HG02870 (cell line): ENCODE measurements around the gene RPTOR.

Source experiments
- ATAC-seq: cut with Tn5 transposase; IDR thresholded peaks from one replicate; pipeline ENCODE4 v1.9.1; 2021; ENCODE audit warnings: mild to moderate bottlenecking, moderate library complexity; ENCODE audit not compliant: unreplicated experiment

RPTOR gene

DNA sequence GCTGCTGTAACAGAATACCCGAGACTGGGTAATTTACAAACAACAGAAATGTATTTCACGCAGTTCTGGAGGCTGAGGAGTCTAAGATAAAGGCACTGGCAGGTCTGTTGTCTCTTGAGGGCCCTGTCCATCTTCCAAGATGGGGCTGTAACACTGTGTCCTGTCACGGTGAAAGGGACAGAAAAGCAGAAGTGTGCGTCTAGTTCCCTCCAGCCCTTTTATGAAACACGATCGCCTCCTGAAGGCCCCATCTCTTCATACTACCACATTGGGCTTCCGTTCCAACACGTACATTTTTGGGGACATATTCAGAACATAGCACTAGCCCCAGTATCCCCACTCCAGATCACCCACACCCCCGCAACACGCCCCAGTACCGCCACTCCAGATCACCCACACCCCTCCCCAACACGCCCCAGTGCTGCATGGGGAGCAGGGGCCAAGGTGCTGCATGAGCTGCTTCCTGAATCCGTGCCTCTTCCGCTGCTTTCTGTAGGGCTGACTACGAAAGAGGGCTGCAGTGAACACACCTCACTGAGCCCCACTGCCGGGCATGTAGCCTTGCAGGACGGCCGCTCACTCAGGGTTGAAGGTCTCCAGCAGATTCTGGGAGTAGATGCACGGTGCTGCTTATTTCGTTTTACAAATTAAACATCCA is 91.9 kb downstream of the RPTOR start:
- no peak for ATAC-seq

DNA sequence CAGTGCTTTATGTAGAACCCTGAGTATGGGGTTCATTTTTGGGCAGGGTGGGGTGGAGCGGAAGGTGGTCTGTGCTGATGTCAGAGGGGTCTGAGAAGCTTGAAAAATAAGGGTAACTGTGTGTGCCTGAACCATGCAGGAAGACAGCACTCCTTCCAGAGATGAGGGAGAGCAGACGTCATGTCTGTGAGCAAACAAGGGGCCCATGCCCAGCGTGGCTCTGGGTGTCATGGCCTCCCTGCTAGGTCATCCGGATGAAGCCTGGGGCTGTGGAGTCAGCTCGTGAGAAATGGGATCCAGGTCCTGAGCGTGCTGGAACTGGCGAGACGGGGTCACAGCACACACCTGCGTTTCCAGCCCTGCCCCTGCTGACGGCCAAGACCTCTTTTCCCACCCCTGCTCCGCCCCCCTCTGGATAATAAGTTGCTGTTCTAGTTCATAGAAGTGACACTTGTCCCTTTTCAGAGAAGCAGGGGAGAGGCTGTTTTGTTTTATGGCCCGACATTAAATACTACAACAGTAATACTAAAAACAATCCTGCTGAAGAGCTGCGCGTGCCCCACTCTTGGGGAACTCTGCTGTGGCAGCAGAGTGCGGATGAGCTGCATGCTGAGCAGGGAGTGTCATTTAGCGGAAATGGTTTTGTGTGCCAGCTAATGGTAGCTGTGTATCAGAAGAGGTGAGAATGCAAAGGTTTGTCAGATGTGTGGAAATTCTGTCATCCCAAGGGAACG is 92.6 kb downstream of the RPTOR start:
- no peak for ATAC-seq

- ATAC-seq, result no peak
Measured at GRCh38 chr17:80639658-80640057, 95.0 kb downstream of the RPTOR start.

DNA sequence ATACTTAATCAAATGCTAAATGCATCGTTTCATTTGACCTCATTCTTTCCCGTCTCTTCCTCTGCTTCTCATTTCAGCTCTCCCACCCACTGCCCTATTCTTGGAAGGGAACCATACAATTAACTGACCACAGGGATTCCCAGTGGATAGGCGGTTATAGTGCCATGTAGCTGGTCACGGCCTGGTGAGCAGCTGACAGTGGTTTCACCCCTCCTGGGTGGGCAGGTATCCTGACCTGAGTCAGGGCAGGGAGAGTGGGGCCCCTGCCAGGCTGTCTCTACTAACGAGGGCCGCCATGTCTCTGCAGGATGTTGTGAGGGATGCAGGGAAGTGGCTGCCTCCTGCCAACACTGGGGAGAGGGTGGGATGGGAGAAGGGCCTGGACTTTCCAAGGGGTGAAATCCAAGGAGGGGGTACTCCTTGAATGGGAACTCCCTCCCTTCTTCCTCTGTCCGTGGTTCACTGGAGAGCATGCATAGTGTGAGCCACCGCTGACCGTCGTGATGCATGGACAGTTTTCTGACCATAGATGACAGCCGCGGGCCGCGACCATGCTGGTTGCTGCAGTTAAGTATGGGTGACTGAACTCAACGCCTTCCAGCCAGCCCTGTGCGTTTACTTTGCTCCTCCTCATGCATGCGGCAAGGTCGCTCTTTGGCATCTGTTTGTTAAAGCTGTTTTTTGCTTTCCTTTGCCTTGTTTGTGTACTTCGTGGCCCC is 95.9 kb downstream of the RPTOR start:
- no peak for ATAC-seq

DNA sequence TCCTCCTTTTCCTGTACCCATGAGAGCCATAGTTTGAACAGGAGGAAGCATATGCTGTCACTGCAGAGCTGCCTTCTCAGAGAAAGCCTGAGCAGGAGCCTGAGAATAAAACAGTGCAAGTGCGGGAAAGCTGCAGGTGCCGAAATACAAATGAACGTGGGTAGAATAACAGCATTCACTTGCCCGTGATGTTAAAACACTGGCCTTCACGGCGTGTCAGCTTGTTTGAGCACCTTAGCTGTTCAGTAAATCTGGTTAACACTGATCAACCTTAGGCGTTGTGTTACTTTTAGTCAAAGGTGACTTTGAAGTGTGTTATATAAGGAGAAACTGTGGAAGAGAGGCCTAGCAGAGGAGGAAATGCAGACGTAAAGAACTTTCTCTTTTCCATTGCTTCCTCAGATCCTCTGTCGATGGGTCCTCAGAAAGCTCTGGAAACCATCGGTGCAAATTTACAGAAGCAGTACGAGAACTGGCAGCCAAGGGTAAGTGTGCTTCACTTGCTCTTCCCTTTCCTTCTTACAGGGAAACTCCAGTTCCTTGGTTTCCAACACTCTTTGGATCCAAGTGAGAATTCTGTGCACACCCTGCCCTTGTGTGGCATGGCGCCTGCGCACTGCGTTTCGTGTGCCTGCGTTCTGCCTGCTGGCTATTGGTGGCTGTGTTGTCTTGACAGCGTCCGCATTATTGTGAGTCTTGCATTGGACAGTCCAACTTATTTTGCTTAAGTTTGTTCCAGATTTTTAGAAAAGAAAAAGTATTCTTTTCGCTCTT is 98.9 kb downstream of the RPTOR start:
- no peak for ATAC-seq

GRCh38 chr17:80644536-80644935 is 99.9 kb downstream of the RPTOR start:
- no peak for ATAC-seq

GRCh38 chr17:80645706-80646325 is 101.2 kb downstream of the RPTOR start:
- ATAC-seq, result no peak

- ATAC-seq, result no peak
Measured at GRCh38 chr17:80646328-80646727, 101.7 kb downstream of the RPTOR start.

GRCh38 chr17:80647746-80648145 is 103.1 kb downstream of the RPTOR start:
- ATAC-seq, result no peak

- no peak for ATAC-seq
Measured at GRCh38 chr17:80649200-80649644, 104.6 kb downstream of the RPTOR start.

GRCh38 chr17:80649672-80650330 is 105.2 kb downstream of the RPTOR start:
- ATAC-seq, result no peak

- ATAC-seq, result no peak
Measured at GRCh38 chr17:80650331-80650672, 105.7 kb downstream of the RPTOR start.

DNA sequence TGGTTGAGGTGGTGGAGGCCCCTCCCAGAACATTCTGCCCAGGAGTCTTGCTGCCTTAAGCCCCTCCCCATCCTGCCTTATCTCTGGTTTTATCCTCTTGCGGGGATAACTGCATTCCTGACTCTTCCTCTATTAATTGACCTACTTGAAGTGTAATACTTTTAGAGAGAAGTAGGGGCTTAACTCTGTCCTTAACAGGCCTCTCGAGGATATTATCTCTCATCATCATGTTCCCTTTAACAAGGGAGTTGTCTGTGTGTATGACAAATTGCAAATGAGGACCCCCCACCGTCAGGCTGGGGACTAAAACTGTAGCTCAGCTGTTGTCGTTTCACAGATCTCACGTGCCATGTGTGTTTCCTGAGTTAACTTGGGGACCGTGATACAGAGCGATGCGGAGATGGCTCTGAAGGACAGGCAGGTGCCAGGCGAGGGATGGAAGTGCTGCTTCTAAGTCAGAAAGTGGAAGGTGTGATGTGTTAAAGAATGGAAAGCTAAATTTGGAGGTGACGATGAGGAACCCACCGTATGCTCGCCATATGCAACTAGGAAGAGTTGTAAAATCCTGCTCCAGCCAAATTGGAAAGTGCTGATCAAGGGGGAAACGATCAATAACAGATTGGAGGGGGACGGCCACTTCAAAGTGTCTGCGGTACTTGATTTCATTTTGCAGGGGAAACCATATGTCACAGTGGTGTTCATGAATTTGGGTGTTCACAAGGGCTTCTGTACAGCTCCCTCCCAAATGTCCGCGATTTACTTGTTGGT is 106.3 kb downstream of the RPTOR start:
- no peak for ATAC-seq

DNA sequence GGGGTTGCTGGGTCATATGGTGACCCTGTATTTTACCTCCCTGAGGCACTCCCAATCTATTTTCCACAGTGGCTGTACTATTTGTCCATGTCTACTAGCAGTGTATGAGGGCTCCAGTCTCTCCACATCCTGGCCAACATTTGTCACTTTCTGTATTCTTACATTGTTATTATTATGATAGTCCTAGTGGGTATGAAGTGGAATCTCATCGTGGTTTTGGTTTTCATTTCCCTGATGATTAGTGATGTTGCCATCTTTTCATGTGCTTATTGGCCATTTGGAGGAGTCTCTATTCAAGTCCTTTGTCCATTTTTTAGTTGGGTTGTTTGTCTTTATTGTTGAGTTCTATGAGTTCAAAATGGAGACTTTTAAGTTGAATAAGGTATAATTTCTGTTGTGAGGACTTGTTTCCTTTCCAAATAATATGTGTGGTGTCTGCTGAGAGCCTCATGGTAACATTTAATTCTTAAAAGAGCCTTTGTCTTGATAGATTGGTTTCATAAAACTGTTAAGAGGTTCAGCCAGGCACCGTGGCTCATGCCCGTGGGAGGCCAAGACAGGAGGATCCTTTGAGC is 108.2 kb downstream of the RPTOR start:
- ATAC-seq, result no peak

DNA sequence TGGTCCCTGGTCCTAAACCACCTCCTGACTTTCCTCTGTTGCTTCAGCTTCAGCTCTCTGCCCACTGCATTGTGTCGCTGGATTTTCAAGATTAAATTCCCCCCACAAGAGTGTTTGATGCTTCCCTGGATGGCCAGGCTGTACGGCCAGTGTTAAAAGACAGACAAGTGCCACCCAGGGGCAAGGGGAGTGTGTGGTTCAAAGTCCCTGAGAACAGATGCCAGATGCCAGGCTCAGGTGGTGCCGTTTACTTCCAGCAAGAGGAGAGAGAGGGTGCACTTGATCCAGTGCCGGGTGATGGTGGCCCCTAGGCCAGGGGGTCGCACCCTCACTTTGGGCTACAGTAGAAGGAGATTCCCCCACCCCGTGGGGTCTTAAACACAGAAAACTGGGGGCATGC is 109.2 kb downstream of the RPTOR start:
- no peak for ATAC-seq

DNA sequence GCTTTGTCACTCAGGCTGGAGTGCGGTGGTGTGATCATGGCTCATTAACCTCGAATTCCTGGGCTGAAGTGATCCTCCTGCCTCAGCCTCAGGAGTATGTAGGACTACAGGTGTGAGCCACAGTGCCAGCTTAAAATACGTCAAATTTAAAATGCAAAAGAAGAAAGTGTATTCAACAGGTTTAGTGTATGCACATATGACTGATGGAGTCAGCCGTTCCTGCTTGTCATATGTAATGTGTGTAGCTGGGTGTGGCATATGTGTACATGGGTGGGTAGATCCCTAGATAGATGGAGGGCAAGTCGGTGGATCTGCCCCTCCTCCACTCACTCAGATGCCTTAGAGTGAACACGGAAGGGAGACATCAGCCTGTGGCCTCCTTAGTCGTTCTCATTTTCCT is 111.0 kb downstream of the RPTOR start:
- ATAC-seq, result no peak

GRCh38 chr17:80656590-80656989 is 112.0 kb downstream of the RPTOR start:
- no peak for ATAC-seq

DNA sequence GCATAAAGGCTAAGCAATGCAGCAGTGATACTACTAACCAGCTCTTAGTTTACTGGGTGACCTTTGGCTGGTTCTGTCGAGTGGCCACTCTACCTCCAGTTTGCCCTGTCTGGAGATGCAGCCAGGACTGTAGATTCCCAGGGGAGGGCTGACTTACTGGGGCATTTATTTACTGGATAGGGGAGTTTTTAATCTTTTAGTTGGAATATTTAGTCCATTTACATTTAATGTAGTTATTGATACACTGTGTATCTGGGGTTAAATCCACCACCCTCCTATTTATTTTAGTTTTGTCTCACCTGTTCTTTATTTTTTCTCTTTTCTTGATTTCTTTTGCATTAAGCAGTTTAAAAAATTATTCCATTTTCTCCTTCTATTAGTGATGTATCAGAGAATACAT is 112.9 kb downstream of the RPTOR start:
- ATAC-seq, result no peak

DNA sequence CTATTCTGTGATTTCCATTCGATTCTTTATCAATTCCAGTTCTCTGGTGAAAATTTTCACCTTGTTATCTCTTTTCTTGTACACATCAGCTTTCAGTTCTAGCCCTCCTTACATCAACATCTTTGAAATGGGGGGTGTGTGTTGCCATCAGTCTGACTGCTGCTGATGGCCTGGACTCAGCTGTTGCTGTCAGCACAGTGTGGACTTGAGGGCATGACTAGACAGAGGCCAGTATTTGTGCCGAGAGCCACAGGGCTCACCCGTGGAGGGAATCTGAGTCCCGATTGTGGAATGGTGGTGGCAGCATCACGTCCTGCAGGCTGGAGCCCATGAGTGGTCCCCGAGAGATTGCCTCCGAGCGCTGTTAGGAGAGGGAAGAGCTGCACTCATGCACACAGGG is 114.2 kb downstream of the RPTOR start:
- ATAC-seq, result no peak
